Karpas-422 (cell line): ENCODE measurements around the gene PCDHB13. TPM values are rescaled to one million over a fixed set of nuclear protein-coding genes. Genes with fewer than 3 reads are reported as not detected.
"Not testable (repeated sequence)": the region's sequence is repeated elsewhere in the genome, so short reads cannot be mapped to it uniquely, and the experiment has no call there.

ENCODE experiments used
- DNase-seq: peaks from one replicate; pipeline ENCODE4 v3.0.0-alpha.2; 2015
- H2AFZ ChIP-seq: fragments of 200-600 bp; sonication (generic); 2 replicates; pipeline ENCODE4 v1.6.1; 2014; ENCODE audit warnings: antibody characterized with exemption, low read length, mixed read lengths
- H3K27ac ChIP-seq: fragments of 200-600 bp; sonication (generic); 2 replicates; pipeline ENCODE4 v1.5.1; 2014; ENCODE audit warnings: mild to moderate bottlenecking, low read length, moderate library complexity
- H3K27me3 ChIP-seq: fragments of 200-600 bp; sonication (generic); 2 replicates; pipeline ENCODE4 v1.6.1; 2014; ENCODE audit warnings: low read length, mixed read lengths
- H3K36me3 ChIP-seq: fragments of 200-600 bp; sonication (generic); 2 replicates; pipeline ENCODE4 v1.6.1; 2014; ENCODE audit warnings: low read length, mixed read lengths; ENCODE audit not compliant: insufficient read depth
- H3K4me1 ChIP-seq: fragments of 200-600 bp; sonication (generic); 2 replicates; pipeline ENCODE4 v1.6.1; 2014; ENCODE audit warnings: mild to moderate bottlenecking, low read length, mixed read lengths
- H3K4me2 ChIP-seq: fragments of 200-600 bp; sonication (generic); 2 replicates; pipeline ENCODE4 v1.6.1; 2014; ENCODE audit warnings: low read length, low read depth, mild to moderate bottlenecking; ENCODE audit not compliant: poor library complexity, severe bottlenecking
- H3K4me3 ChIP-seq: fragments of 200-600 bp; sonication (generic); 2 replicates; pipeline ENCODE4 v1.5.1; 2014; ENCODE audit warnings: mild to moderate bottlenecking, antibody characterized with exemption, low read length, mixed read lengths
- H3K79me2 ChIP-seq: fragments of 200-600 bp; sonication (generic); 2 replicates; pipeline ENCODE4 v1.6.1; 2014; ENCODE audit warnings: mild to moderate bottlenecking, low read length, mixed read lengths
- H3K9ac ChIP-seq: fragments of 200-600 bp; sonication (generic); 2 replicates; pipeline ENCODE4 v1.6.0; 2014; ENCODE audit warnings: low read length
- H3K9me2 ChIP-seq: fragments of 200-600 bp; sonication (generic), shearing (Covaris generic); replicated peaks from 2 replicates; pipeline ENCODE4 v1.6.0; 2014; ENCODE audit warnings: mild to moderate bottlenecking, low read length, moderate library complexity; ENCODE audit not compliant: insufficient read depth
- H3K9me3 ChIP-seq: fragments of 300-700, 200-600 bp; sonication (generic); 2 replicates; pipeline ENCODE4 v1.6.1; 2014; ENCODE audit warnings: low read length, mixed read lengths
- H4K20me1 ChIP-seq: fragments of 200-600 bp; sonication (generic); 2 replicates; pipeline ENCODE4 v1.6.1; 2014; ENCODE audit warnings: mild to moderate bottlenecking, antibody characterized with exemption, low read length, low read depth; ENCODE audit not compliant: insufficient read depth
- total RNA-seq: library from RNA; depleted of rRNA; stranded (reverse); fragments of >200 nt; shearing (Covaris generic); gene quantifications from 2 replicates; pipeline ENCODE4 v1.2.3, GENCODE V29; 2014; ENCODE audit warnings: low replicate concordance

The PCDHB13 gene
- total RNA-seq, 1 experiment from 2014 or later: 0.19 TPM

- no peak for DNase-seq
- H3K9me3 ChIP-seq: peaks cover 9% of the 10 kb centered on the region; the same call in 1 of the 2 replicates
- no peak overlapping the region for H3K9ac ChIP-seq
- H2AFZ ChIP-seq: no peak overlapping the region
- H4K20me1 ChIP-seq: no peaks in the 10 kb centered on the region
- no peaks in the 10 kb centered on the region for H3K9me2 ChIP-seq
- H3K36me3 ChIP-seq: no peaks in the 10 kb centered on the region
- no peak overlapping the region for H3K4me3 ChIP-seq
- no peaks in the 10 kb centered on the region for H3K4me1 ChIP-seq
- no peaks in the 10 kb centered on the region for H3K79me2 ChIP-seq
- no peak overlapping the region for H3K27ac ChIP-seq
- no peak overlapping the region for H3K4me2 ChIP-seq
- no peaks in the 10 kb centered on the region for H3K27me3 ChIP-seq
Observed at GRCh38 chr5:141196363-141196762, 17.4 kb upstream of the PCDHB13 start.

GRCh38 chr5:141199359-141200235 is 14.1 kb upstream of the PCDHB13 start, which contains the start of gene PCDHB11:
Gene PCDHB11 (plus strand): TSS chr5:141199627. CDS start chr5:141199775, 148 bp downstream.
- Histone ChIP-seq H2AFZ (no peak within 1 kb of the TSS), H3K9me3 (peaks cover 9% of the 10 kb centered on the region; the same call in 1 of the 2 replicates)

DNA sequence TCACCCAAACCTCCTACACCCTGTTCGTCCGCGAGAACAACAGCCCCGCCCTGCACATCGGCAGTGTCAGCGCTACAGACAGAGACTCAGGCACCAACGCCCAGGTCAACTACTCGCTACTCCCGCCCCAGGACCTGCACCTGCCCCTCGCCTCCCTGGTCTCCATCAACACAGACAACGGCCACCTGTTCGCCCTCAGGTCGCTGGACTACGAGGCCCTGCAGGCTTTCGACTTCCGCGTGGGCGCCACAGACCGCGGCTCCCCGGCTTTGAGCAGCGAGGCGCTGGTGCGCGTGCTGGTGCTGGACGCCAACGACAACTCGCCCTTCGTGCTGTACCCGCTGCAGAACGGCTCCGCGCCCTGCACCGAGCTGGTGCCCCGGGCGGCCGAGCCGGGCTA is 12.6 kb upstream of the PCDHB13 start:
- not testable (repeated sequence) for H3K79me2 ChIP-seq, H4K20me1 ChIP-seq, H3K9me3 ChIP-seq, H3K9me2 ChIP-seq, DNase-seq, H3K4me1 ChIP-seq, H3K4me3 ChIP-seq, H3K4me2 ChIP-seq, H3K27me3 ChIP-seq, H2AFZ ChIP-seq, H3K36me3 ChIP-seq, H3K9ac ChIP-seq, H3K27ac ChIP-seq

More at GRCh38 chr5:141199359-141200235, 14.1 kb upstream of the PCDHB13 start, which contains the start of gene PCDHB11:
- Histone ChIP-seq H3K9me2 (no peaks in the 10 kb centered on the region), H3K4me3 (no peak within 1 kb of the TSS), H3K27me3 (no peaks in the 10 kb centered on the region), H3K9ac (no peak within 1 kb of the TSS), H3K27ac (no peak within 1 kb of the TSS), H3K4me1 (no peaks in the 10 kb centered on the region), H4K20me1 (no peaks in the 10 kb centered on the region), H3K36me3 (no peaks in the 10 kb centered on the region), H3K4me2 (no peak within 1 kb of the TSS), H3K79me2 (no peaks in the 10 kb centered on the region)
- peak; percentile 79 for DNase-seq

DNA sequence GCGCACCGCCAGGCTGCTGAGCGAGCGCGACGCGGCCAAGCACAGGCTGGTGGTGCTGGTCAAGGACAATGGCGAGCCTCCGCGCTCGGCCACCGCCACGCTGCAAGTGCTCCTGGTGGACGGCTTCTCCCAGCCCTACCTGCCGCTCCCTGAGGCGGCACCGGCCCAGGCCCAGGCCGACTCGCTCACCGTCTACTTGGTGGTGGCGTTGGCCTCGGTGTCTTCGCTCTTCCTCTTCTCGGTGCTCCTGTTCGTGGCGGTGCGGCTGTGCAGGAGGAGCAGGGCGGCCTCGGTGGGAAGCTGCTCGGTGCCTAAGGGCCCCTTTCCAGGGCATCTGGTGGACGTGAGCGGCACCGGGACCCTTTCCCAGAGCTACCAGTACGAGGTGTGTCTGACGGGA is 12.1 kb upstream of the PCDHB13 start:
- DNase-seq: not testable (repeated sequence)

GRCh38 chr5:141208478-141208877 is 5.2 kb upstream of the PCDHB13 start, which contains the start of gene PCDHB12:
Gene PCDHB12 (plus strand): TSS chr5:141208719. CDS start chr5:141208908, 189 bp downstream.
- H3K27me3 ChIP-seq: no peaks in the 10 kb centered on the region
- no peak within 1 kb of the TSS for H3K4me2 ChIP-seq
- no peaks in the 10 kb centered on the region for H3K9me3 ChIP-seq
- no peaks in the 10 kb centered on the region; the same call in 1 of the 2 replicates for H3K4me1 ChIP-seq
- no peaks in the 10 kb centered on the region for H4K20me1 ChIP-seq
- H3K36me3 ChIP-seq: no peaks in the 10 kb centered on the region
- H3K9ac ChIP-seq: no peak within 1 kb of the TSS
- no peak within 1 kb of the TSS for H2AFZ ChIP-seq
- H3K79me2 ChIP-seq: no peaks in the 10 kb centered on the region
- H3K4me3 ChIP-seq: no peak within 1 kb of the TSS
- H3K27ac ChIP-seq: no peak within 1 kb of the TSS
- no peaks in the 10 kb centered on the region for H3K9me2 ChIP-seq
- DNase-seq: peak; percentile 72

More for the DNA sequence above, 12.1 kb upstream of the PCDHB13 start:
- H4K20me1 ChIP-seq, H3K9ac ChIP-seq, H3K36me3 ChIP-seq, H3K4me2 ChIP-seq, H3K4me1 ChIP-seq, H3K4me3 ChIP-seq, H3K27me3 ChIP-seq, H2AFZ ChIP-seq, H3K27ac ChIP-seq, H3K9me3 ChIP-seq, H3K79me2 ChIP-seq, H3K9me2 ChIP-seq: not testable (repeated sequence)

DNA sequence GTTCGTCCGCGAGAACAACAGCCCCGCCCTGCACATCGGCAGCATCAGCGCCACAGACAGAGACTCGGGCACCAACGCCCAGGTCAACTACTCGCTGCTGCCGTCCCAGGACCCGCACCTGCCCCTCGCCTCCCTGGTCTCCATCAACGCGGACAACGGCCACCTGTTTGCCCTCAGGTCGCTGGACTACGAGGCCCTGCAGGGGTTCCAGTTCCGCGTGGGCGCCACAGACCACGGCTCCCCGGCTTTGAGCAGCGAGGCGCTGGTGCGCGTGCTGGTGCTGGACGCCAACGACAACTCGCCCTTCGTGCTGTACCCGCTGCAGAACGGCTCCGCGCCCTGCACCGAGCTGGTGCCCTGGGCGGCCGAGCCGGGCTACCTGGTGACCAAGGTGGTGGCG is 3.4 kb upstream of the PCDHB13 start:
- H2AFZ ChIP-seq, H4K20me1 ChIP-seq, H3K4me2 ChIP-seq, H3K36me3 ChIP-seq, DNase-seq, H3K4me1 ChIP-seq, H3K4me3 ChIP-seq, H3K27ac ChIP-seq, H3K9me2 ChIP-seq, H3K79me2 ChIP-seq, H3K9me3 ChIP-seq, H3K9ac ChIP-seq, H3K27me3 ChIP-seq: not testable (repeated sequence)

- H3K4me2 ChIP-seq, H3K9me2 ChIP-seq, H3K4me1 ChIP-seq, H4K20me1 ChIP-seq, H2AFZ ChIP-seq, H3K27me3 ChIP-seq, H3K9ac ChIP-seq, H3K9me3 ChIP-seq, DNase-seq, H3K27ac ChIP-seq, H3K79me2 ChIP-seq, H3K36me3 ChIP-seq, H3K4me3 ChIP-seq: not testable (repeated sequence)
Observed at GRCh38 chr5:141210849-141211248, 2.9 kb upstream of the PCDHB13 start.

GRCh38 chr5:141214583-141214982 is 864 bp downstream of the PCDHB13 start:
- not testable (repeated sequence) for H3K36me3 ChIP-seq, H3K4me1 ChIP-seq, H3K9me2 ChIP-seq, H3K4me3 ChIP-seq, H3K79me2 ChIP-seq, H3K27ac ChIP-seq, H3K4me2 ChIP-seq, H4K20me1 ChIP-seq, H3K9ac ChIP-seq, DNase-seq, H3K9me3 ChIP-seq, H3K27me3 ChIP-seq, H2AFZ ChIP-seq
